HepG2 (cell line): ENCODE data around the gene COA1.

Source experiments
- ARID3A ChIP-seq: IDR thresholded peaks from 2 replicates; pipeline ENCODE4 v1.6.1; 2012; ENCODE audit warnings: low read depth, low read length, improper control_type of control experiment
- EZH2 ChIP-seq: conservative IDR thresholded peaks from 2 replicates; pipeline ENCODE4 v1.6.1; 2012; ENCODE audit warnings: mild to moderate bottlenecking, low read depth, low read length, moderate library complexity
- POLR2AphosphoS2 ChIP-seq: IDR thresholded peaks from 2 replicates; pipeline ENCODE4 v1.6.1; 2011; ENCODE audit warnings: low read depth, low read length, improper control_type of control experiment
- REPIN1 ChIP-seq: sonication (generic); formaldehyde crosslinking; IDR thresholded peaks from 2 replicates; pipeline ENCODE4 v1.8.0; 2022; ENCODE audit warnings: missing genetic modification reagents, low read depth, mild to moderate bottlenecking, borderline replicate concordance
- SMC3 ChIP-seq: IDR thresholded peaks from 2 replicates; pipeline ENCODE4 v1.6.1; 2011; ENCODE audit warnings: low read length, improper control_type of control experiment
- ZNF382 ChIP-seq: sonication (generic); formaldehyde crosslinking; IDR thresholded peaks from 2 replicates; pipeline ENCODE4 v1.5.0; 2020; ENCODE audit warnings: missing genetic modification reagents, mild to moderate bottlenecking, borderline replicate concordance

- TF ChIP-seq REPIN1 = no peak
- TF ChIP-seq ZNF382 (CRISPR knock-in tag) = no peak
- TF ChIP-seq ARID3A = no peak
- no peak for TF ChIP-seq POLR2AphosphoS2
- TF ChIP-seq EZH2 = no peak
- TF ChIP-seq SMC3 = no peak
Observed at GRCh38 chr7:43591558-43592180, 137.7 kb downstream of the COA1 start.
